ACC112 (cell line): Measurements from ENCODE around the gene GSX1.
"Not testable (repeated sequence)": the region's sequence is repeated elsewhere in the genome, so short reads cannot be mapped to it uniquely, and the experiment has no call there.

Experiments used
- H2AFZ ChIP-seq: fragments of 200-600 bp; sonication (generic); one replicate; pipeline ENCODE4 v1.6.0; 2017; ENCODE audit warnings: antibody characterized with exemption, low read length; ENCODE audit not compliant: unreplicated experiment
- H3K27ac ChIP-seq: fragments of 200-600 bp; sonication (generic); 2 replicates; pipeline ENCODE4 v1.5.1; 2014; ENCODE audit warnings: low read depth, mild to moderate bottlenecking, antibody characterized with exemption, low read length, moderate library complexity
- H3K27me3 ChIP-seq: fragments of 200-600 bp; sonication (generic); 2 replicates; pipeline ENCODE4 v1.6.1; 2014; ENCODE audit warnings: mild to moderate bottlenecking, antibody characterized with exemption, low read length, moderate library complexity, mixed read lengths; ENCODE audit not compliant: insufficient read depth
- H3K36me3 ChIP-seq: fragments of 200-600 bp; sonication (generic); 2 replicates; pipeline ENCODE4 v1.6.1; 2016; ENCODE audit warnings: mild to moderate bottlenecking, antibody characterized with exemption, low read length, moderate library complexity, mixed read lengths; ENCODE audit not compliant: insufficient read depth
- H3K4me1 ChIP-seq: fragments of 200-600 bp; sonication (generic); one replicate; pipeline ENCODE4 v1.6.1; 2016; ENCODE audit warnings: low read length, mixed read lengths; ENCODE audit not compliant: insufficient read depth, unreplicated experiment, control insufficient read depth
- H3K4me3 ChIP-seq: fragments of 200-600 bp; sonication (generic); 2 replicates; pipeline ENCODE4 v1.5.1; 2014; ENCODE audit warnings: mild to moderate bottlenecking, low read depth, low read length
- H3K79me2 ChIP-seq: fragments of 200-600 bp; sonication (generic); one replicate; pipeline ENCODE4 v1.6.0; 2016; ENCODE audit warnings: low read length; ENCODE audit not compliant: control insufficient read depth, unreplicated experiment, insufficient read depth

GSX1 gene

DNA sequence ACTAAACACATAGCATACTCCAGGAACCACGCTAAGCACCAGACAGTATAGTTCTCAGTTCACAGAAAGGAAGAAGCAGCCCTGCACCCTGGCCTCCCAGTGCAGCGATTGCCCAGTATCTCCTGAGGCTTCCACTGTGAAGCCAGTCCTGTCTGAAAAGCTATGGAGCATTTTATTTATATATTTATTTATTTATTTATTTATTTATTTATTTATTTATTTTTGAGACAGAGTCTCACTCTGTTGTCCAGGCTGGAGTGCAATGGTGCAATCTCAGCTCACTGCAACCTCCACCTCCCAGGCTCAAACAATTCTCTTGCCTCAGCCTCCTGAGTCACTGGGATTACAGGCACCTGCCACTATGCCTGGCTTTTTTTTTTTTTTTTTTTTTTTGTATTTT is 25.5 kb downstream of the GSX1 start:
- not testable (repeated sequence) for H3K79me2 ChIP-seq, H3K36me3 ChIP-seq, H3K4me3 ChIP-seq, H3K27ac ChIP-seq, H3K4me1 ChIP-seq, H2AFZ ChIP-seq
- H3K27me3 ChIP-seq, result peaks cover 88% of the 10 kb centered on the region

DNA sequence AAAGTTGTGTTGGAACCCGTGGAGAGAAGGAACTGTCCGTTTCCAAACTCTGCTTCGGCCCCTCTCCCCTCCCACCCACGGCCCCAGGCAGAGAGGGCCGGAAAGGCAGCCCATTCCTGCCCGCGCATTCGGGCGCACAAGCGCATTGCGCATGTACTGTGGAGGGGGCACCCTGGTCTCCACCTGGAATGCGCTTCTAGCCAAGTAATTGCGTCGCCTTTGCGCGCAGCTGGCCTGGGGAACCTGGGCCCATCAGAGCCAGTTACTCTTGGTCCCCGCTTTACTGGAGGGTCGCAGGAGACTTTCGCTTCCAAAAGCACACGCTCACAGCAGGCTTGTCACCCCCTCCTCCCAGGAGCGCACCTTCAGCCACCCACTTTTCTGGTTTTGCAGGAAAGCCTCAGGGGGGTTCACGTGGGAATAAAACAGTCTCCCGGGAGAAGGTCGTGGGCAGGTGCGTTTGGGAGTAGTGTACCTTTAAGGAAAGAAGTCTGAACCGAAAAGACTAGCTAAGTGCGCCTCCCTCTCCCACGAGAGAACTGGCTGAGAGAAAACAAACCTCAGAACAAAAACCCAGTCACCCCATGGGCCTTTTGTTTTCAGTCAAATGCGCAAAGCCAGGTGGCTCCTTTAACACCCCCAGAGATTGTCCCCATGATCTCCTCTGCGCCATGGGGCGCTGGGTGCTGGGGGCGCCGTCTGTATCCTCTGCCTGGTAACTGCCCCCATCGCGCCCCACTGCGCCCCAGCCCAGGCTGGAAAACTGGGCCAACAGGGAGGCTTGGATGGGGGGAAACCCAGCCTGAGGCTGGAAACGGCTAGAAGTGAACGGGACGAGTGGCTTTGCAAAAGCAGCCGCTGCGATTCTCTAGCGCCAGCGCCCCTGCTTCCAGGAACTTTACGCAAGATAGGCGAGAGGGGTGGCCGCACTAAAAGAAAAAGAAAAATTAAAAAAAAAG is 28.5 kb downstream of the GSX1 start:
- Histone ChIP-seq H3K4me3 (no peak overlapping the region), H3K79me2 (no peaks in the 10 kb centered on the region), H3K36me3 (no peaks in the 10 kb centered on the region), H3K4me1 (no peaks in the 10 kb centered on the region), H3K27ac (no peak overlapping the region), H2AFZ (no peak overlapping the region), H3K27me3 (peaks cover 94% of the 10 kb centered on the region)

DNA sequence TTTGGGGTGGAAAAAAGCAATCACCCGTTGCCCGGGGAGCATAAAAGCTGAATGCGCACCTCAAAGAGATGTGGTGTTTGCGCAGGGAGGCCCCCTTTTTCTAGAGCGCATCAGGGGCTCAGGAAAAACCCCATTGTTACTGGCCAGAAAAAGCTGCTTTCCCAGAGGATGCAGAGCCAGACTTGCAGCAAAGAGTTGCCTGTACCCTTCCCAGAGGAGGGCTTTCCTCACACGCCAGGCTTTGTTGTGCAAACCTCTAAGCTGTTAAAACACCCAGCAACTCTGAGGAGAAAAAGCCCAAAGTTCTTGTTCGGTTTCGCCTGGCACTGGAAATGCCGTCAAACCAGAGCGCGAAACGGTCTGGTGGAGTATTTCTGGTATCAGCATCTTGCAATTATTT is 29.3 kb downstream of the GSX1 start:
- H3K4me1 ChIP-seq, result no peaks in the 10 kb centered on the region
- no peaks in the 10 kb centered on the region for H3K36me3 ChIP-seq
- H2AFZ ChIP-seq, result no peak overlapping the region
- H3K4me3 ChIP-seq, result no peak overlapping the region
- peaks cover 88% of the 10 kb centered on the region for H3K27me3 ChIP-seq
- no peaks in the 10 kb centered on the region for H3K79me2 ChIP-seq
- no peak overlapping the region for H3K27ac ChIP-seq

DNA sequence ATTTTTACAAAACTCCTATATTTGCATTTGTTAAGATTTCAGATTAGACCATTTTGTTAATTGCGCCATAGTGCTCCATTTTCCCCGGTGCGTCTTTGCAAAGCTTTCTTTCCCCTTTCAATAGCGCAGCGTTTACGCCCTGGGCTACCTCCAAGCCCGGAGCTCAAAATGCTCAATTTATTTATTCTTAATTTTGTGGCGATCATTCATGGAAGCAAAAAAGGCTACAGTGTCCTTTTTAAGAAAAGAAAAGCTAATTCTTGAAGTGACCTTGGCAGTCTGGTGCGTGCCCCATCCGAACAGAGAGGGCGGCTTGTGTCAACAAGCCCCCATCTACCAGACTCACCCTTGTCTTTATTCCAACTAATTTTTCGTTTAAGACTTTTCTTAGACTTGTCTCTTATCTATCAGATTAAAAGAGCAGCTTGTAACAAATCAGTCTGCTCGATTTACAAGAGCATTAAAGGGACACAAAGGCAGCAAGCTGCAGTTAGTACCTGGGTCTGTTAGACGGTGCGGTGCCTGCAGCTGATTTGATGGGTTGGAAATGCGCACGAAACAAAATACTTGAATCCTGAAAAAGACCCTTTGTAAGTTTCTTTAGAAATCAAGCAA is 30.1 kb downstream of the GSX1 start:
- H3K4me1 ChIP-seq, result no peaks in the 10 kb centered on the region
- H2AFZ ChIP-seq, result no peak overlapping the region
- H3K79me2 ChIP-seq, result no peaks in the 10 kb centered on the region
- H3K36me3 ChIP-seq, result no peaks in the 10 kb centered on the region
- no peak overlapping the region for H3K4me3 ChIP-seq
- peaks cover 82% of the 10 kb centered on the region for H3K27me3 ChIP-seq
- H3K27ac ChIP-seq, result no peak overlapping the region

DNA sequence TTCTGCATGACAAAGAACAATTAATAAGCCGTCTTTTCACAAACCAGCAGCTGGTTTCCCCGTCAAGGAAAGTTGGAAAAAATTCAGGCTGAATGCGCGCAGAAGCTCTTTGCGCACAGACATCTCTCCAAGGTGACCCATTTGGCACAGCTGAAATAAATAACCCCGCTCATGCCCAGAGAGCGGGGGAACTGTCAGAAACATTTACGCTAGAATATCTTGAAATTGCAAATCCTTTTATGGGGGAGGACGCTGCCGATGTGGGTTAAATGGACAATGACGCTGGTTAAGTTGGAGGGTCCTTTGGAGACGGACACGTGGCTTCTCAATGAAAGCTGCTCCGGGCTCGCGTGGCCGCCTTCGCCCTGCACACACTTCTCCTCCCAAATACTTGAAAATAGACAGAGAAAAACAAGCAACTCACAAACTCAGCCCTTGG is 30.6 kb downstream of the GSX1 start:
- H3K36me3 ChIP-seq, result no peaks in the 10 kb centered on the region
- H3K4me3 ChIP-seq, result no peak overlapping the region
- no peak overlapping the region for H3K27ac ChIP-seq
- H3K27me3 ChIP-seq, result peaks cover 84% of the 10 kb centered on the region
- no peaks in the 10 kb centered on the region for H3K4me1 ChIP-seq
- H2AFZ ChIP-seq, result no peak overlapping the region
- H3K79me2 ChIP-seq, result no peaks in the 10 kb centered on the region

DNA sequence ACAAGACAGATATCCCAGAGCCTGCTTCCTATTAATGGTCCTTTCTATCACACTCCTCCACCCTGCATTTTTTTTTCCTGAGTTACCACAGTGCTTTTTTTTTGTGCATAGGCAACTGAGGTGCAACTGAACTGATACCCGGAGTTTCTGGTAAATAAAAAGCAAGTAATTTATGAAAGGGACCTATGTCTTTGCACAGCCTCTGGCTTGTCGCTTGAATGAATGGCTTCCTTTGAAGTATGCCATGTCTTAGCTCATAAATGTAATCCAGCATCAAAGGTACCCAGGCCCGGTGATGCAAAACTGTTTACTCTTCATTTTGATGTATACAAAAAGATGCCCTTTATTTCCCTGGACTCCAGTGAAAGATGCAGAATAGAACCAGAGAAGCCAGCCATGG is 31.8 kb downstream of the GSX1 start:
- no peak overlapping the region for H3K4me3 ChIP-seq
- no peak overlapping the region for H2AFZ ChIP-seq
- no peaks in the 10 kb centered on the region for H3K79me2 ChIP-seq
- H3K4me1 ChIP-seq, result no peaks in the 10 kb centered on the region
- no peaks in the 10 kb centered on the region for H3K36me3 ChIP-seq
- H3K27ac ChIP-seq, result no peak overlapping the region
- peaks cover 83% of the 10 kb centered on the region for H3K27me3 ChIP-seq

DNA sequence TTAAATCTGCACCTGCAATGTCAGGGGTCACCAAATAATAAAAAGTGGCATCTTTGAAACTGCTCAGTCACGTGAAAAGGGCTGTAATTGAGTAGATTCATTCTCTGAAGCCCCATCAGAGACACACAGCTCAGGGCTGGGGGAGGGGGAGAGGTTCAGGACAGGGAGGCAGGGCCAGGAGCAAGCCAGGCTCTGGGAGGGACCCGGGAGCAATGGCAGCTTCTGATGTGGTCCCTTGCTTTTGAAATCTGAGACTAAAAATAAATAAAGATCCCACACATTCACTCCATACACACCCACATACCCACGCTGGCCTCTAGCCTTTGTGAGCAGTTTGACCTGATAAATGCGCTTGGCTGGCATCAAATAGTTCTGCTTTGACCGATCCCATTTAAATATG is 32.8 kb downstream of the GSX1 start:
- Histone ChIP-seq H3K4me1 (no peaks in the 10 kb centered on the region), H3K4me3 (no peak overlapping the region), H3K27ac (no peak overlapping the region), H3K27me3 (peaks cover 73% of the 10 kb centered on the region), H2AFZ (no peak overlapping the region), H3K79me2 (no peaks in the 10 kb centered on the region), H3K36me3 (no peaks in the 10 kb centered on the region)

DNA sequence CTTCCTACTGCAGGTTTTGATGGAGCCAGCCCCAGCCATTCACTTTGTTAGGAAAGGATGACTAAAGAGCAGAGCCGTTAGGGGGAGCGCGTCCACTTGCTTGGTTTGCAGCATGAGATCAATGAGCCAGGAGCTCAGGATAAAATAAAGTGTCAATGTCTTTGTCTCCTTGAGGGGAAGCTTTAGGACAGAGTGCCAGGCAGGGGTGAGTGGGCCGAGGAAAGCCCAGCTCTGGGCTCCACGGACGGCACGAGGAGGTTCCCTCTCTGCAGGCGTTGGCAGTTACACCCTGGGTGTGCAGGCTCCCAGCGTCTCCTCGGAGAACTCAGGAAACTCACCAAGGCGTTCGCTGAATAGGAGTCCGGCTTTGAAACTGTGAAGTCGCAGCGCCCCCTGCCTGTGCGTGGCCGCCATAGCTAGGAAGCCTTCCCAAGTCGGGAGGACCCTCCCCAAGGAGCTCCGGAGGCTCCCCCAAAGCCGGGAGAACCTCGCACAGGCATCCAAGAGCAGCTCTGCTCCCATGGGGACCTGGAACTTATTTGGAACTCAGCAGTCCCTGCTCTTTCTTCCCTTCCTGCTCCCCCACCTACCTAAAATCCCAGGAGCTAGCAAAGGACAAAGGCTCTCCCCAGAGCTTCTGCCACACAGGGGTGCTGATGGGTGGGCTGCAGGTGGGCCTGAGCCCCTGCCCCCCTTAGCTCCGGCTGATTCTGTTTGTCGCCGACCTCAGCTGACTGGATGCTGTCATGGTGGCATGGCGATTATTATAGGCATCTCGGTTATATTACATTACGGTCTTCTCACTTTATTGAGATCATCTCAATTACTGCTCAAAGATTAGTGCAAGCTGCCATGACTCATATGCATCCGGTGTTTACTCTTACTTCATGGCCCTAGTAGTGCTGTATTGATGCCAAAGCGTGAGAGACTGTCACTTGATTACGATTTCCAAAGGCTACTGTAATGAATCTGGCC is 34.4 kb downstream of the GSX1 start:
- Histone ChIP-seq H3K79me2 (no peaks in the 10 kb centered on the region), H3K4me3 (peak overlapping the region; percentile 49), H3K27me3 (peaks cover 69% of the 10 kb centered on the region), H3K4me1 (no peaks in the 10 kb centered on the region), H3K36me3 (no peaks in the 10 kb centered on the region), H2AFZ (no peak overlapping the region), H3K27ac (no peak overlapping the region)

DNA sequence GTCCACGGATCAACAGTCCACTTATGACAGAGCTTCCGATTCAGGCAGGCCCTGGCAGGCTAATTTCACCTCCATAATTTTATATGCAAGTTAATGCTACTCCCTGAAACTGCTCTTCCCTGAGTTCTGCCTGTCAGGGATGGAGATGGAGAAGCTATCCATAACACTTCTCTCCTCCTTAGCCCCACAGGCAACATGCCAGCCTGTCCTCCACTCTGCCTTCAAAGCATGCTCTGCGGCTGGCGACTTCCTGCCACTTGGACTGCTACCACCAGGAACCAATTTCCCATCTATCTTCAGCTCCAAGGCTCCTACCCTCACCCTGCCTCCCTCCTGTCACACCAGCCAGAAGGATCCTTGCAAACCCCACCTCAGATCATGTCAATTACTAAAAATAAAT is 35.4 kb downstream of the GSX1 start:
- no peak overlapping the region for H3K4me3 ChIP-seq
- no peak overlapping the region for H2AFZ ChIP-seq

DNA sequence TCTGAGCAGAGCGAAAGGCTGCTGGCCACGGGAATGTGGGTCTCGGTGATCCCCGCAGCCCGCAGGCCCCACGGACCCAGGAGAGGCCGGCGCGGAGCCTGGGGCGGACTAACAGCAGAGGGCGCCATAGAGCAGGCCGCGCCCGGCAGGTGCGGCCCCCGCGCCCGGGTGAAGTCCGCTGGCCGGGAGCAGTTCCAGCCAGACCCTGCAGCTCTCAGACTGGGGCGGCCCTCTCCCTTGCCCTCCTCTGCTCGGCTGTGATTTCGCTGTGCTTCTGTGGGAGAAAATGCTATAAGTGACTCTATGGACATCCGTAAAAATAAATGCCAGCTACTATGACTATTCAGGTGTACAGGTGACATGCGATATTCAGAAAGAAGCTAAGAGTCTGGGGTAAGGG is 37.7 kb downstream of the GSX1 start:
- Histone ChIP-seq H3K4me3 (no peak overlapping the region), H2AFZ (no peak overlapping the region), H3K4me1 (no peaks in the 10 kb centered on the region), H3K27me3 (peaks cover 66% of the 10 kb centered on the region), H3K27ac (no peak overlapping the region), H3K79me2 (no peaks in the 10 kb centered on the region), H3K36me3 (no peaks in the 10 kb centered on the region)

More for the DNA sequence above, 35.4 kb downstream of the GSX1 start:
- Histone ChIP-seq H3K36me3 (no peaks in the 10 kb centered on the region), H3K27ac (no peak overlapping the region), H3K27me3 (peaks cover 69% of the 10 kb centered on the region), H3K79me2 (no peaks in the 10 kb centered on the region), H3K4me1 (no peaks in the 10 kb centered on the region)
